H1 (cell line): ENCODE data around the gene RGS5. TPM values are rescaled to one million over a fixed set of nuclear protein-coding genes. Genes with fewer than 3 reads are reported as not detected.

Experiments
- CTCF ChIA-PET: fragments of 300-600 bp; sonication (Branson Sonifier 250); formaldehyde crosslinking; loops from one replicate; lab custom pipeline; 2021; ENCODE audit not compliant: partially characterized antibody; lab: Charles Lee
- POLR2A ChIA-PET: fragments of 300-600 bp; sonication (Branson Sonifier 250); formaldehyde crosslinking; loops from one replicate; lab custom pipeline; 2021; ENCODE audit warnings: inconsistent platforms; ENCODE audit not compliant: partially characterized antibody; lab: Charles Lee
- DNase-seq, 2 experiments: peaks; one replicate each; pipeline versions ENCODE4 v3.0.0 to v3.0.0-alpha.2; 2010 to 2022; ENCODE audit warnings: low spot score in 2 of 2, low read depth in 1 of 2, mixed read lengths in 1 of 2
- FAIRE-seq: peaks from 2 replicates; lab custom pipeline; 2011; peaks lifted over from hg19 to GRCh38; lab: Jason Lieb, UNC
- H2AFZ ChIP-seq: 2 replicates; pipeline ENCODE4 v1.8.1; 2012; ENCODE audit warnings: low read length, inconsistent platforms
- H2AK5ac ChIP-seq: 2 replicates; pipeline ENCODE4 v1.6.1; 2013; ENCODE audit warnings: low read depth, low read length
- H2BK120ac ChIP-seq: replicated peaks from 2 replicates; pipeline ENCODE3; 2013; ENCODE audit warnings: low read depth, low read length, inconsistent platforms
- H2BK12ac ChIP-seq: 2 replicates; pipeline ENCODE4 v1.6.1; 2013; ENCODE audit warnings: low read depth, low read length
- H2BK15ac ChIP-seq: 2 replicates; pipeline ENCODE4 v1.6.1; 2013; ENCODE audit warnings: low read length
- H2BK20ac ChIP-seq: 2 replicates; pipeline ENCODE4 v1.6.1; 2013; ENCODE audit warnings: low read length
- H2BK5ac ChIP-seq: 2 replicates; pipeline ENCODE4 v1.6.1; 2013; ENCODE audit warnings: low read depth, low read length
- H3K14ac ChIP-seq: 2 replicates; pipeline ENCODE4 v1.6.1; 2013; ENCODE audit warnings: inconsistent platforms; ENCODE audit not compliant: insufficient read length
- H3K18ac ChIP-seq: 2 replicates; pipeline ENCODE4 v1.6.1; 2013; ENCODE audit warnings: low read length; ENCODE audit errors: extremely low read depth
- H3K23ac ChIP-seq: 2 replicates; pipeline ENCODE4 v1.6.1; 2013; ENCODE audit warnings: inconsistent platforms; ENCODE audit not compliant: insufficient read length
- H3K23me2 ChIP-seq: 2 replicates; pipeline ENCODE4 v1.6.1; 2013; ENCODE audit warnings: low read depth, low read length
- H3K27ac ChIP-seq: 2 replicates; pipeline ENCODE4 v1.6.1; 2011; ENCODE audit warnings: low read depth, low read length, inconsistent platforms
- H3K27me3 ChIP-seq, 4 experiments: replicated peaks in 1 of 4; 1 replicate in 1 of 4; 2 replicates in 3 of 4; pipeline versions ENCODE4 v1.6.1 to v1.8.1; 2011 to 2013; ENCODE audit warnings: low read length in 3 of 4, mild to moderate bottlenecking in 3 of 4, inconsistent platforms in 2 of 4, mixed read lengths in 2 of 4, moderate library complexity in 1 of 4; ENCODE audit not compliant: control insufficient read depth in 3 of 4, insufficient read depth in 3 of 4; ENCODE audit errors: extremely low read depth in 1 of 4
- H3K36me3 ChIP-seq, 4 experiments: 2 replicates each; pipeline versions ENCODE4 v1.6.1 to v1.8.1; 2011 to 2013; ENCODE audit warnings: mild to moderate bottlenecking in 4 of 4, low read length in 3 of 4, moderate library complexity in 2 of 4, control low read depth in 1 of 4, inconsistent platforms in 1 of 4; ENCODE audit not compliant: insufficient read depth in 4 of 4, control insufficient read depth in 2 of 4
- H3K4ac ChIP-seq: replicated peaks from 2 replicates; pipeline ENCODE3; 2013; ENCODE audit warnings: low read length, low read depth, mixed read lengths, inconsistent platforms; ENCODE audit not compliant: insufficient read length
- H3K4me1 ChIP-seq, 4 experiments: replicated peaks in 1 of 4; 1 replicate in 1 of 4; 2 replicates in 3 of 4; pipeline versions ENCODE4 v1.6.1 to v1.8.1; 2011 to 2013; ENCODE audit warnings: low read length in 3 of 4, inconsistent platforms in 2 of 4, mixed read lengths in 1 of 4; ENCODE audit not compliant: insufficient read depth in 4 of 4, control insufficient read depth in 3 of 4
- H3K4me2 ChIP-seq, 2 experiments: 2 replicates each; pipeline versions ENCODE4 v1.6.1 to v1.8.1; 2011 to 2013; ENCODE audit warnings: low read depth in 2 of 2, low read length in 2 of 2, control low read depth in 1 of 2, inconsistent platforms in 1 of 2, mild to moderate bottlenecking in 1 of 2; ENCODE audit not compliant: insufficient read depth in 1 of 2
- H3K4me3 ChIP-seq, 4 experiments: fragments of 200-600, 300-600 bp in 1 of 4; sonication (generic), shearing (Covaris generic), sonication (Bioruptor Twin) in 1 of 4; 2 replicates each; pipeline versions ENCODE4 v1.5.1 to v1.8.1; 2011 to 2016; ENCODE audit warnings: low read length in 4 of 4, low read depth in 3 of 4, control low read depth in 2 of 4, inconsistent platforms in 2 of 4, mild to moderate bottlenecking in 2 of 4, mixed read lengths in 1 of 4, moderate library complexity in 1 of 4; ENCODE audit not compliant: insufficient read depth in 2 of 4; ENCODE audit errors: extremely low read depth in 1 of 4
- H3K56ac ChIP-seq: replicated peaks from 2 replicates; pipeline ENCODE3; 2013; ENCODE audit warnings: low read depth, mild to moderate bottlenecking, mixed read lengths, low read length, inconsistent platforms; ENCODE audit not compliant: insufficient read length
- H3K79me1 ChIP-seq: 2 replicates; pipeline ENCODE4 v1.6.1; 2013; ENCODE audit warnings: low read depth, low read length, control low read depth
- H3K79me2 ChIP-seq, 2 experiments: 2 replicates each; pipeline versions ENCODE4 v1.6.1 to v1.8.1; 2012 to 2013; ENCODE audit warnings: low read length in 2 of 2, mild to moderate bottlenecking in 2 of 2, inconsistent platforms in 1 of 2; ENCODE audit not compliant: insufficient read depth in 2 of 2, control insufficient read depth in 1 of 2
- H3K9ac ChIP-seq, 4 experiments: replicated peaks in 1 of 4; 1 replicate in 1 of 4; 2 replicates in 3 of 4; pipeline versions ENCODE4 v1.6.1 to v1.8.1; 2011 to 2013; ENCODE audit warnings: low read depth in 3 of 4, low read length in 3 of 4, control low read depth in 2 of 4, mild to moderate bottlenecking in 2 of 4, moderate library complexity in 2 of 4, inconsistent platforms in 1 of 4; ENCODE audit errors: extremely low read depth in 1 of 4
- H3K9me3 ChIP-seq, 2 experiments: 2 replicates each; pipeline versions ENCODE4 v1.6.1 to v1.8.1; 2012 to 2013; ENCODE audit warnings: mild to moderate bottlenecking in 2 of 2, moderate library complexity in 2 of 2, control low read depth in 1 of 2, inconsistent platforms in 1 of 2, low read depth in 1 of 2, low read length in 1 of 2, mixed read lengths in 1 of 2; ENCODE audit not compliant: insufficient read depth in 2 of 2
- H4K20me1 ChIP-seq, 2 experiments: replicated peaks in 1 of 2; 2 replicates each; pipeline versions ENCODE3 to v1.8.1; 2011 to 2013; ENCODE audit warnings: inconsistent platforms in 2 of 2, low read length in 2 of 2, mild to moderate bottlenecking in 1 of 2; ENCODE audit not compliant: insufficient read depth in 2 of 2, control insufficient read depth in 1 of 2
- H4K5ac ChIP-seq: 2 replicates; pipeline ENCODE4 v1.6.1; 2013; ENCODE audit warnings: low read length, low read depth, mixed read lengths, inconsistent platforms; ENCODE audit not compliant: insufficient read length
- H4K8ac ChIP-seq: 2 replicates; pipeline ENCODE4 v1.8.0; 2013; ENCODE audit warnings: mild to moderate bottlenecking, moderate library complexity, low read length, inconsistent platforms; ENCODE audit not compliant: insufficient read depth; ENCODE audit errors: extremely low read depth
- H4K91ac ChIP-seq: replicated peaks from 2 replicates; pipeline ENCODE3; 2013; ENCODE audit warnings: low read length, mixed read lengths, inconsistent platforms; ENCODE audit not compliant: insufficient read length
- EZH2 ChIP-seq: fragments of 200-600 bp; sonication (generic); IDR thresholded peaks from 2 replicates; pipeline ENCODE4 v1.7.1; 2012; ENCODE audit warnings: low read depth, mild to moderate bottlenecking, moderate library complexity, low read length, inconsistent platforms; ENCODE audit not compliant: severe bottlenecking
- FOSL1 ChIP-seq: IDR thresholded peaks from 2 replicates; pipeline ENCODE4 v1.6.1; 2011; ENCODE audit warnings: mild to moderate bottlenecking, low read depth, low read length, moderate library complexity; ENCODE audit not compliant: insufficient read depth
- GABPA ChIP-seq: IDR thresholded peaks from 2 replicates; pipeline ENCODE4 v1.6.1; 2011; ENCODE audit warnings: mild to moderate bottlenecking, low read length, moderate library complexity, borderline replicate concordance; ENCODE audit not compliant: insufficient read depth
- NRF1 ChIP-seq: IDR thresholded peaks from 2 replicates; pipeline ENCODE4 v1.6.1; 2011; ENCODE audit warnings: mild to moderate bottlenecking, low read depth, low read length, improper control_type of control experiment
- PHF8 ChIP-seq: fragments of 200-600 bp; sonication (generic); conservative IDR thresholded peaks from 2 replicates; pipeline ENCODE4 v1.7.1; 2012; ENCODE audit warnings: low read depth, mild to moderate bottlenecking, inconsistent platforms, low read length, moderate library complexity
- POLR2A ChIP-seq, 2 experiments: IDR thresholded peaks; 1 replicate in 1 of 2; 2 replicates in 1 of 2; pipeline ENCODE4 v1.6.1; 2011; ENCODE audit warnings: low read depth in 2 of 2, low read length in 2 of 2, mild to moderate bottlenecking in 2 of 2; ENCODE audit errors: control extremely low read depth in 1 of 2
- WGBS, 2 experiments: shearing (Covaris generic) in 1 of 2; methylation state at CpG; one replicate each; pipeline versions ENCODE4 v1.1.6 to v1.1.7; 2013 to 2015; ENCODE audit warnings: low lambda C conversion rate in 2 of 2, mixed read lengths in 2 of 2, inconsistent platforms in 1 of 2, low coverage in 1 of 2, missing lambda C conversion rate in 1 of 2; ENCODE audit not compliant: insufficient replicate concordance in 2 of 2, insufficient coverage in 1 of 2, insufficient read length in 1 of 2; ENCODE audit errors: extremely low coverage in 1 of 2, missing lambda C conversion rate in 1 of 2; 5-methylcytosine and 5-hydroxymethylcytosine counted together
- polyA plus RNA-seq, 7 experiments: library from polyadenylated mRNA; depleted of rRNA in 3 of 7; stranded (reverse) in 5 of 7; unstranded in 2 of 7; fragments of >200 nt in 5 of 7; fragments of 200-250 nt in 2 of 7; gene quantifications; 1 replicate in 5 of 7; 2 replicates in 1 of 7; 4 replicates in 1 of 7; pipeline versions ENCODE4 v1.2.1 to v1.2.3, GENCODE V29; 2011 to 2013; ENCODE audit warnings: missing spikeins in 2 of 7, mixed read lengths in 2 of 7
- total RNA-seq: library from RNA; stranded (reverse); fragmentation: NEBNext Ultra II Directional; extraction: Animal tissue kit (Norgen Biotek cat#: 25700); gene quantifications from 2 replicates; pipeline ENCODE4 v1.2.1, GENCODE V29; 2021

RGS5 gene
- total and polyA plus RNA-seq, 2 of the 8 experiments (the other 6 are each of a cell fraction or from before 2014, with no cell fraction given) = 75.5 to 103 TPM

GRCh38 chr1:163147019-163147418 lies 55.7 kb downstream of the RGS5 start:
- no peaks in the 10 kb centered on the region for H3K9me3 ChIP-seq
- no peak overlapping the region for H3K18ac ChIP-seq
- FAIRE-seq = no peak
- no peak for DNase-seq
- peaks cover 0 to 1% (median 0%) of the 10 kb centered on the region in 4 experiments; a peak in 1 of 7 replicates for H3K27me3 ChIP-seq
- no peak overlapping the region for H3K4me2 ChIP-seq
- H4K91ac ChIP-seq = no peak overlapping the region
- H3K4me1 ChIP-seq = no peaks in the 10 kb centered on the region
- H3K4ac ChIP-seq = no peak overlapping the region
- no peaks in the 10 kb centered on the region for H3K79me2 ChIP-seq
- no peak overlapping the region for H3K27ac ChIP-seq
- no peak overlapping the region for H2AFZ ChIP-seq
- H2BK20ac ChIP-seq = no peak overlapping the region
- no peaks in the 10 kb centered on the region for H4K20me1 ChIP-seq
- H3K36me3 ChIP-seq = peaks cover 0 to 2% (median 0%) of the 10 kb centered on the region in 4 experiments; a peak in 2 of 8 replicates
- H3K23me2 ChIP-seq = no peaks in the 10 kb centered on the region
- H2BK15ac ChIP-seq = no peak overlapping the region
- H3K23ac ChIP-seq = no peak overlapping the region
- CTCF ChIA-PET = interaction anchor here (1.1 kb wide), 1 partner anchor 174 kb away, joined by 3 read pairs; no protein-coding TSS in a partner anchor
- no peak overlapping the region for H2BK12ac ChIP-seq
- no peak overlapping the region for H2AK5ac ChIP-seq
- no peak overlapping the region for H4K8ac ChIP-seq
- 98% methylated on average over 3 of the region's 3 CpGs; no CpG with 5 or more reads in 1 of the 2 experiments for WGBS, 2 experiments
- no peak overlapping the region for H3K4me3 ChIP-seq
- H3K79me1 ChIP-seq = no peaks in the 10 kb centered on the region
- no peak for TF ChIP-seq GABPA
- TF ChIP-seq EZH2 = no peak
- TF ChIP-seq POLR2A (IDR thresholded peaks at IDR 0.05; ENCODE audit: control extremely low read depth in 1 of 2, low read depth in 2 of 2, low read length in 2 of 2) = no peak
- TF ChIP-seq FOSL1 = no peak
- TF ChIP-seq PHF8 = no peak
- TF ChIP-seq NRF1 = no peak
- no peak overlapping the region for H4K5ac ChIP-seq
- H3K9ac ChIP-seq = peak overlapping the region in 1 of 4 experiments; percentile 34; a peak in 1 of 7 replicates
- no peak overlapping the region for H3K14ac ChIP-seq
- no peak overlapping the region for H2BK5ac ChIP-seq
- no peak overlapping the region for H2BK120ac ChIP-seq
- POLR2A ChIA-PET = no interaction called here
- H3K56ac ChIP-seq = no peak overlapping the region
